HEK293T (cell line): ENCODE data around the gene PALLD.
A peak's percentile ranks its signal among the peaks of the same experiment; 100 is the strongest.
"Not testable (repeated sequence)": the region's sequence is repeated elsewhere in the genome, so short reads cannot be mapped to it uniquely, and the experiment has no call there.

Experiments
- CTCF ChIA-PET: fragments of 350-600 bp; formaldehyde crosslinking; extraction: SDS; loops from one replicate; lab custom pipeline; 2021; ENCODE audit warnings: antibody characterized with exemption, inconsistent platforms; lab: Yijun Ruan, JAX
- POLR2A ChIA-PET: fragments of 350-600 bp; formaldehyde crosslinking; extraction: SDS; loops from one replicate; lab custom pipeline; 2020; ENCODE audit warnings: antibody characterized with exemption, inconsistent platforms; lab: Yijun Ruan, JAX
- DNase-seq: peaks from one replicate; pipeline ENCODE4 v3.0.0; 2012; ENCODE audit warnings: mixed read lengths; ENCODE audit errors: extremely low spot score
- ARNT ChIP-seq: fragments of 450-650 bp; IDR thresholded peaks from 2 replicates; pipeline ENCODE4 v1.6.1; 2017; ENCODE audit warnings: mild to moderate bottlenecking
- BHLHE40 ChIP-seq: fragments of 450-650 bp; IDR thresholded peaks from 2 replicates; pipeline ENCODE4 v1.6.1; 2016; ENCODE audit warnings: mild to moderate bottlenecking, moderate library complexity, borderline replicate concordance
- CTBP1 ChIP-seq: fragments of 450-650 bp; IDR thresholded peaks from 2 replicates; pipeline ENCODE4 v1.6.1; 2016; ENCODE audit warnings: borderline replicate concordance
- ELF4 ChIP-seq: fragments of 450-650 bp; IDR thresholded peaks from 2 replicates; pipeline ENCODE4 v1.6.1; 2017; ENCODE audit warnings: antibody characterized with exemption
- FOXA1 ChIP-seq: fragments of 450-650 bp; IDR thresholded peaks from 2 replicates; pipeline ENCODE4 v1.6.1; 2016; ENCODE audit warnings: mild to moderate bottlenecking
- FOXK2 ChIP-seq: fragments of 450-650 bp; IDR thresholded peaks from 2 replicates; pipeline ENCODE4 v1.6.1; 2016; ENCODE audit warnings: mild to moderate bottlenecking
- FOXM1 ChIP-seq: fragments of 450-650 bp; IDR thresholded peaks from 2 replicates; pipeline ENCODE4 v1.6.1; 2017; ENCODE audit warnings: mild to moderate bottlenecking, borderline replicate concordance
- HDGF ChIP-seq: fragments of 450-650 bp; IDR thresholded peaks from 2 replicates; pipeline ENCODE4 v1.6.1; 2017; ENCODE audit warnings: antibody characterized with exemption, borderline replicate concordance
- L3MBTL2 ChIP-seq: fragments of 450-650 bp; conservative IDR thresholded peaks from 2 replicates; pipeline ENCODE4 v1.6.1; 2016; ENCODE audit warnings: mild to moderate bottlenecking
- LEF1 ChIP-seq: fragments of 450-650 bp; IDR thresholded peaks from 2 replicates; pipeline ENCODE4 v1.6.1; 2017; ENCODE audit warnings: mild to moderate bottlenecking, borderline replicate concordance
- NFRKB ChIP-seq: fragments of 450-650 bp; IDR thresholded peaks from 2 replicates; pipeline ENCODE4 v1.6.1; 2016; ENCODE audit warnings: mild to moderate bottlenecking, moderate library complexity
- PKNOX1 ChIP-seq: fragments of 450-650 bp; IDR thresholded peaks from 2 replicates; pipeline ENCODE4 v1.6.1; 2016
- SP1 ChIP-seq: fragments of 450-650 bp; IDR thresholded peaks from 2 replicates; pipeline ENCODE4 v1.6.1; 2017
- SUZ12 ChIP-seq: fragments of 450-650 bp; IDR thresholded peaks from 2 replicates; pipeline ENCODE4 v1.6.1; 2016; ENCODE audit warnings: mild to moderate bottlenecking
- TARDBP ChIP-seq: fragments of 450-650 bp; IDR thresholded peaks from 2 replicates; pipeline ENCODE4 v1.6.1; 2016
- ZNF384 ChIP-seq: fragments of 450-650 bp; IDR thresholded peaks from 2 replicates; pipeline ENCODE4 v1.6.1; 2016

PALLD gene

GRCh38 chr4:168496834-168497233 lies at the start of gene PALLD:
Gene PALLD, plus strand, starts transcription at chr4:168497052.
- ChIA-PET POLR2A (interaction anchor here (1.0 to 1.3 kb wide), 2 partner anchors 10 to 16 kb away, joined by 3 to 6 read pairs; partner anchors contain the start of gene DDX60L), CTCF (interaction anchor here (1.3 kb wide), 1 partner anchor 9 kb away, joined by 4 read pairs; no protein-coding TSS in a partner anchor)
- peak; percentile 23 for DNase-seq
- TF ChIP-seq ZNF384 = no peak
- TF ChIP-seq SP1 = no peak
- TF ChIP-seq FOXA1 = no peak
- no peak for TF ChIP-seq ELF4
- TF ChIP-seq ARNT = no peak
- TF ChIP-seq L3MBTL2 = no peak
- TF ChIP-seq PKNOX1 = no peak
- no peak for TF ChIP-seq FOXK2
- no peak for TF ChIP-seq HDGF
- TF ChIP-seq SUZ12 = no peak
- no peak for TF ChIP-seq CTBP1
- TF ChIP-seq BHLHE40 = no peak
- no peak for TF ChIP-seq NFRKB
- TF ChIP-seq TARDBP = no peak
- TF ChIP-seq LEF1 = no peak
- no peak for TF ChIP-seq FOXM1

- POLR2A ChIA-PET, DNase-seq, CTCF ChIA-PET: not testable (repeated sequence)
Observed at GRCh38 chr4:168449063-168449462, 47.8 kb upstream of the PALLD start.

- TF ChIP-seq BHLHE40 (no peak), FOXM1 (no peak), FOXA1 (no peak), SP1 (no peak), CTBP1 (no peak), ELF4 (no peak), LEF1 (no peak), NFRKB (no peak), PKNOX1 (no peak), SUZ12 (no peak), L3MBTL2 (no peak)
- ChIA-PET POLR2A (interaction anchor here (0.8 to 1.2 kb wide), 2 partner anchors 9 to 184 kb away, joined by 3 read pairs; no protein-coding TSS in a partner anchor), CTCF (interaction anchor here (0.6 to 0.7 kb wide), 2 partner anchors 12 to 24 kb away, joined by 3 read pairs; no protein-coding TSS in a partner anchor)
- DNase-seq = no peak
Observed at GRCh38 chr4:168449719-168450452, 47.0 kb upstream of the PALLD start.

- no peak for TF ChIP-seq PKNOX1
- CTCF ChIA-PET = interaction anchor here (0.6 kb wide), 1 partner anchor 266 kb away, joined by 3 read pairs; no protein-coding TSS in a partner anchor
- no peak for DNase-seq
- POLR2A ChIA-PET = interaction anchor here (0.6 to 3.6 kb wide), 4 partner anchors 29 to 1203 kb away, joined by 3 to 16 read pairs (median 3); partner anchors contain the start of gene DDX60L
Observed at GRCh38 chr4:168451331-168451730, 45.5 kb upstream of the PALLD start.

- CTCF ChIA-PET = interaction anchor here (0.6 kb wide), 1 partner anchor 267 kb away, joined by 3 read pairs; no protein-coding TSS in a partner anchor
- peak; percentile 65 for TF ChIP-seq PKNOX1
- TF ChIP-seq TARDBP = no peak
- peak; percentile 48; the same call in 1 of the 2 replicates for TF ChIP-seq CTBP1
- TF ChIP-seq HDGF = no peak
- TF ChIP-seq ARNT = no peak
- TF ChIP-seq FOXK2 = no peak
- TF ChIP-seq ELF4 = no peak
- no peak for TF ChIP-seq FOXM1
- TF ChIP-seq NFRKB = no peak
- no peak for TF ChIP-seq SUZ12
- DNase-seq = no peak
- POLR2A ChIA-PET = interaction anchor here (0.6 to 3.6 kb wide), 4 partner anchors 28 to 1203 kb away, joined by 3 to 16 read pairs (median 3); partner anchors contain the start of gene DDX60L
Observed at GRCh38 chr4:168451744-168452390, 45.0 kb upstream of the PALLD start.
